Neural crest cell (in vitro differentiated cells): ENCODE measurements around the gene RBBP8NL. TPM values are rescaled to one million over a fixed set of nuclear protein-coding genes. Genes with fewer than 3 reads are reported as not detected.

ENCODE experiments used
- DNase-seq: peaks from one replicate; pipeline ENCODE4 v3.0.0; 2021; ENCODE audit warnings: low read depth, mixed read lengths, low spot score
- H3K27ac Mint-ChIP-seq: one replicate; pipeline ENCODE4 v1.8.0; 2021; ENCODE audit warnings: mild to moderate bottlenecking, mixed read lengths; ENCODE audit not compliant: unreplicated experiment
- H3K27me3 Mint-ChIP-seq: 2 replicates; pipeline ENCODE4 v1.8.0; 2021; ENCODE audit warnings: low read depth, mild to moderate bottlenecking, mixed read lengths
- H3K36me3 Mint-ChIP-seq: 2 replicates; pipeline ENCODE4 v1.8.0; 2021; ENCODE audit warnings: low read depth, mild to moderate bottlenecking, mixed read lengths
- H3K4me1 Mint-ChIP-seq: 2 replicates; pipeline ENCODE4 v1.8.0; 2021; ENCODE audit warnings: mixed read lengths
- H3K4me3 Mint-ChIP-seq: one replicate; pipeline ENCODE4 v1.8.0; 2021; ENCODE audit warnings: mild to moderate bottlenecking, mixed read lengths
- H3K9me3 Mint-ChIP-seq: 2 replicates; pipeline ENCODE4 v1.8.0; 2021; ENCODE audit warnings: mixed read lengths
- CTCF ChIP-seq: fragments of 200-600 bp; sonication (generic); conservative IDR thresholded peaks from 2 replicates; pipeline ENCODE4 v1.5.0; 2021; ENCODE audit warnings: antibody characterized with exemption, mild to moderate bottlenecking
- total RNA-seq: library from RNA; stranded (reverse); gene quantifications from 2 replicates; pipeline ENCODE4 v1.2.1, GENCODE V29; 2021

RBBP8NL gene
- total RNA-seq, 1 donor from 2014 or later: not detected

DNA sequence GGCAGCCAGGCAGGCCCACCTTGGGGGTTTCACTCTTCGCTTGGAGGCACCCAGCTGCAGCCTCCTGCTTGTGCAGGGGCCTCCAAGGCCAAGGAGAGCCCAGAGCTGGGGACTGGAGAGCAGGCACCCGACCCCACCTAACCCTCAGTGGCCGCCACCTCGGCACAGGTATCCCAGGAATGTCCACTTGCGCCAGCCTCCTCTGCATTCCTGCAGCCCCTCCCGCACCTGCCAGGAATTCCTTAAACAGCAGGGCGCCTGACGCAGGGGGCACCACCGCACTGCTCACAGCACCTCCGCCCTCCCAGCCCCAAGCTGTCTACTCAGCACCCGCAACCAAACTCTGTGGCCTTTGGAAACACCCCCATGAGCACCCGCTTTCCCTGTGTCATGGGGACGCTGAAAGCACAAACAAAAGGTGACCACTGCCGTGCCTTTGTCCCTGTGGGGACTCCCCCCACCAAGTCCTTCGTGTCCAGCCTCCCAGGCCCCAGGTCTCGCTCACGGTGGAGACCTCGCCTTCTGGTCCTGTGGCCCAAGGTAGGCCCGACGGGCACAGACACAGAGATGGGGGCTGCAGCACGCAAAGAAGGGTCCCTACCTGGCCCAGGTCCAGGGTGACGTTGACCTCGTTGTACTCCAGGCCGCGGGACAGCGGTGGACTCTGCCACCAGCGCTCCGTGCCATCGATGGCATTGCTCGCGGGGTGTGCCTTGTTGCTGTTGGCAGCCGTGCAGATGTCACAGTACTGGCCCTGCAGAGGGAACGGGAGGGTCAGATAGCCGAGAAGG is 65.3 kb downstream of the RBBP8NL start:
- H3K27ac Mint-ChIP-seq: no peak overlapping the region
- H3K4me1 Mint-ChIP-seq: no peaks in the 10 kb centered on the region
- H3K36me3 Mint-ChIP-seq: no peaks in the 10 kb centered on the region
- DNase-seq: no peak
- TF ChIP-seq CTCF: no peak
- peaks cover 3% of the 10 kb centered on the region for H3K27me3 Mint-ChIP-seq
- no peaks in the 10 kb centered on the region for H3K9me3 Mint-ChIP-seq
- H3K4me3 Mint-ChIP-seq: no peak overlapping the region

GRCh38 chr20:62360854-62361798 is 66.2 kb downstream of the RBBP8NL start:
- no peak for TF ChIP-seq CTCF
- Mint-ChIP-seq H3K27ac (no peak overlapping the region), H3K27me3 (peaks cover 3% of the 10 kb centered on the region), H3K9me3 (no peaks in the 10 kb centered on the region), H3K4me1 (peaks cover 3% of the 10 kb centered on the region), H3K36me3 (no peaks in the 10 kb centered on the region), H3K4me3 (no peak overlapping the region)
- no peak for DNase-seq

Other genes with a start within 250 kb of the RBBP8NL start
- 32.9 and 34.6 TPM in 2 replicates for gene MTG2, start 244.5 kb downstream of the RBBP8NL start, total RNA-seq
- gene HRH3, start 207.3 kb downstream of the RBBP8NL start, total RNA-seq: 0.75 and 0.86 TPM in 2 replicates
- gene OSBPL2, start 189.0 kb downstream of the RBBP8NL start, total RNA-seq: 33.1 and 35.6 TPM in 2 replicates
- gene ADRM1, start 124.5 kb downstream of the RBBP8NL start, total RNA-seq: 90.4 and 98.8 TPM in 2 replicates
- gene LAMA5, start 60.2 kb downstream of the RBBP8NL start, total RNA-seq: 35.0 and 38.8 TPM in 2 replicates
- 1,298 and 1,312 TPM in 2 replicates for gene RPS21, start 40.4 kb downstream of the RBBP8NL start, total RNA-seq
- gene CABLES2, start 20.3 kb downstream of the RBBP8NL start, total RNA-seq: 25.2 and 26.6 TPM in 2 replicates
- gene GATA5, start 48.5 kb upstream of the RBBP8NL start, total RNA-seq: 0.14 TPM in 1 of 2 replicates, not detected in the other
- gene SLCO4A1, start 215.0 kb upstream of the RBBP8NL start, total RNA-seq: 7.0 and 8.2 TPM in 2 replicates